ENCODE measurements around the gene NUP37. TPM values are rescaled to one million over a fixed set of nuclear protein-coding genes. Genes with fewer than 3 reads are reported as not detected.
"Not testable (repeated sequence)": the region's sequence is repeated elsewhere in the genome, so short reads cannot be mapped to it uniquely, and the experiment has no call there.

NUP37 gene
- total RNA-seq, 1 donor from 2014 or later = 44.9 TPM

DNA sequence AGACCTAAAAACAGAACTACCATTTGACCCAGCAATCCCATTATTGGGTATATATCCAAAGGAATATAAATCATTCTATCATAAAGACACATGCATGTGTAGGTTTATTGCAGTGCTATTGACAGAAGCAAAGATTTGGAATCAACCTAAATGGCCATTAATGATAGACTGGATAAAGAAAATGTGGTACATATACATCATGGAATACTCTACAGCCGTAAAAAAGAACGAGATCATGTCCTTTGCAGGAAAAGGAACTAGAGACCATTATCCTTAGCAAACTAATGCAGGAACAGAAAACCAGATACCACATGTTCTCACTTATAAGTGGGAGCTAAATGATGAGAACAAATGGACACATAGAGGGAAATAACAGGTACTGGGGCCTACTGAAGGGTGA, 11.5 kb upstream of the NUP37 start:
- H3K4me3 Mint-ChIP-seq; H3K27ac Mint-ChIP-seq (ENCODE audit: unreplicated experiment); H3K27me3 Mint-ChIP-seq (ENCODE audit: low read depth); H3K4me1 Mint-ChIP-seq; DNase-seq (ENCODE audit: low read depth, low spot score): not testable (repeated sequence)
- peaks cover 12% of the 10 kb centered on the region for H3K9me3 Mint-ChIP-seq
- peaks cover 54% of the 10 kb centered on the region for H3K36me3 Mint-ChIP-seq (ENCODE audit: low read depth)

DNA sequence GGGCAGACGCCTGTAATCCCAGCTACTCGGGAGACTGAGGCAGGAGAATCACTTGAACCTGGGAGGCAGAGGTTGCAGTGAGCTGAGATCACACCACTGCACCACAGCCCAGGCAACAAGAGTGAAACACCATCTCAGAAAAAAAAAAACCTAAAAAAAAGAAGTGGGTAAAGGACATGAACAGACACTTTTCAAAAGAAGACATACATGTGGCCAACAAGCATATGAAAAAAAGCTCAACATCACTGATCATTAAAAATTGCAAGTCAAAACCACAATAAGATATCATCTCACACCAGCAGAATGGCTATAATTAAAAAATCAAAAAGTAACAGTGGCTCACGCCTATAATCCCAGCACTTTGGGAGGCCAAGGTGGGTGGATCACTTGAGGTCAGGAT, 10.8 kb upstream of the NUP37 start:
- H3K4me3 Mint-ChIP-seq; DNase-seq (ENCODE audit: low read depth, low spot score); H3K27ac Mint-ChIP-seq (ENCODE audit: unreplicated experiment); H3K4me1 Mint-ChIP-seq; H3K27me3 Mint-ChIP-seq (ENCODE audit: low read depth): not testable (repeated sequence)
- H3K36me3 Mint-ChIP-seq (ENCODE audit: low read depth) = peaks cover 54% of the 10 kb centered on the region
- peaks cover 12% of the 10 kb centered on the region for H3K9me3 Mint-ChIP-seq

GRCh38 chr12:102121328-102121727, 1.4 kb upstream of the NUP37 start:
- H3K27me3 Mint-ChIP-seq (ENCODE audit: low read depth); H3K9me3 Mint-ChIP-seq; H3K27ac Mint-ChIP-seq (ENCODE audit: unreplicated experiment); DNase-seq (ENCODE audit: low read depth, low spot score): not testable (repeated sequence)
- Mint-ChIP-seq H3K36me3 (ENCODE audit: low read depth) (peaks cover 13% of the 10 kb centered on the region), H3K4me3 (peak overlapping the region; percentile 98), H3K4me1 (peaks cover 25% of the 10 kb centered on the region)

DNA sequence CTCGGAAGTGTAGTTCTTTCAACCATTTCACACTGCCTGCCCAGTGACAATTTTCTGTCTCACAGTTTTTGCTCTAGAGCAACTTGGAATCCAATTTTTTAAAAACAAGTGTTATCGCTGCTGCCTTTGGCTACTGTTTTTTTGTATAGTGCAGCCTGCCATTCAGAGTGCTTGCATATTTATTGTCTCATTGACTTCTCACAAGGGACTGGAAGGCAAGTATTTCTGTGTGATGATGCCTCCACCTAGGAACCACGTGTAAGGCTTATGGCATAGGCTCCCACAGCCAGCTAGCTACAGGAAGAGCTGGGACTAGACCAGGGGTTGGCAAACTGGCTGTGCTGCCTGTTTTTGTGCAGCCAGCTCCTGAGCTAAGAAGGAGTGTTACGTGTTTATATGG, 972 bp upstream of the NUP37 start:
- H3K4me1 Mint-ChIP-seq = peaks cover 25% of the 10 kb centered on the region
- no peaks in the 10 kb centered on the region for H3K27me3 Mint-ChIP-seq (ENCODE audit: low read depth)
- H3K27ac Mint-ChIP-seq (ENCODE audit: unreplicated experiment) = peak overlapping the region; percentile 91
- peak overlapping the region; percentile 98 for H3K4me3 Mint-ChIP-seq
- no peak for DNase-seq (ENCODE audit: low read depth, low spot score)
- no peaks in the 10 kb centered on the region for H3K9me3 Mint-ChIP-seq
- TF ChIP-seq, protein P1, sequence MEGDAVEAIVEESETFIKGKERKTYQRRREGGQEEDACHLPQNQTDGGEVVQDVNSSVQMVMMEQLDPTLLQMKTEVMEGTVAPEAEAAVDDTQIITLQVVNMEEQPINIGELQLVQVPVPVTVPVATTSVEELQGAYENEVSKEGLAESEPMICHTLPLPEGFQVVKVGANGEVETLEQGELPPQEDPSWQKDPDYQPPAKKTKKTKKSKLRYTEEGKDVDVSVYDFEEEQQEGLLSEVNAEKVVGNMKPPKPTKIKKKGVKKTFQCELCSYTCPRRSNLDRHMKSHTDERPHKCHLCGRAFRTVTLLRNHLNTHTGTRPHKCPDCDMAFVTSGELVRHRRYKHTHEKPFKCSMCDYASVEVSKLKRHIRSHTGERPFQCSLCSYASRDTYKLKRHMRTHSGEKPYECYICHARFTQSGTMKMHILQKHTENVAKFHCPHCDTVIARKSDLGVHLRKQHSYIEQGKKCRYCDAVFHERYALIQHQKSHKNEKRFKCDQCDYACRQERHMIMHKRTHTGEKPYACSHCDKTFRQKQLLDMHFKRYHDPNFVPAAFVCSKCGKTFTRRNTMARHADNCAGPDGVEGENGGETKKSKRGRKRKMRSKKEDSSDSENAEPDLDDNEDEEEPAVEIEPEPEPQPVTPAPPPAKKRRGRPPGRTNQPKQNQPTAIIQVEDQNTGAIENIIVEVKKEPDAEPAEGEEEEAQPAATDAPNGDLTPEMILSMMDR (conservative IDR thresholded peaks at IDR 0.05) = no peak
- H3K36me3 Mint-ChIP-seq (ENCODE audit: low read depth) = peaks cover 11% of the 10 kb centered on the region

- Mint-ChIP-seq H3K36me3 (ENCODE audit: low read depth) (peaks cover 7% of the 10 kb centered on the region), H3K27ac (ENCODE audit: unreplicated experiment) (peak overlapping the region; percentile 91), H3K27me3 (ENCODE audit: low read depth) (no peaks in the 10 kb centered on the region), H3K4me1 (peaks cover 25% of the 10 kb centered on the region), H3K9me3 (no peaks in the 10 kb centered on the region), H3K4me3 (peak overlapping the region; percentile 98)
- DNase-seq (ENCODE audit: low read depth, low spot score) = no peak
- TF ChIP-seq, protein P1 (conservative IDR thresholded peaks at IDR 0.05) = no peak
Observed at GRCh38 chr12:102120564-102120873, 605 bp upstream of the NUP37 start.

GRCh38 chr12:102118874-102119273, 1.0 kb downstream of the NUP37 start:
- H3K4me1 Mint-ChIP-seq = peaks cover 25% of the 10 kb centered on the region
- no peak overlapping the region for H3K27ac Mint-ChIP-seq (ENCODE audit: unreplicated experiment)
- H3K4me3 Mint-ChIP-seq = peak overlapping the region; percentile 98
- H3K9me3 Mint-ChIP-seq = no peaks in the 10 kb centered on the region
- no peaks in the 10 kb centered on the region for H3K36me3 Mint-ChIP-seq (ENCODE audit: low read depth)
- DNase-seq (ENCODE audit: low read depth, low spot score) = no peak
- TF ChIP-seq, protein P1 (conservative IDR thresholded peaks at IDR 0.05) = no peak
- H3K27me3 Mint-ChIP-seq (ENCODE audit: low read depth) = no peaks in the 10 kb centered on the region

DNA sequence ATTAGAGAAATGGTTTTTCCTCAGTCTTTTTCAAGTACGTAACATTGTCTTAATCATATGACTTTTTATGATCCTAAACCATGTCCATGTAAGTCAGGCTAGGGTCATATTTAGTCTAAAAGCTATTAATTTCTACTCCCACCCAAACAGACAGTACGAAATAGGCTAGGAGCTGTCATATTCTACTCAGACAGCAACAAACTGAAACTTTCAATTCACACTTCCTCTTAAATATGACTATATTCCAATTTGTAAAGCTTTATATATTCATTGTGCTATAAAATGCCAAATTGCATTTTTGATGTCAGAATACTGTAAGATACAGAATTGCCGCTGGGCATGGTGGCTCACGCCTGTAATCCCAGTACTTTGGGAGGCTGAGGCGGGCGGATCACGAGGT, 3.5 kb downstream of the NUP37 start:
- H3K4me3 Mint-ChIP-seq = peak overlapping the region; percentile 45
- H3K4me1 Mint-ChIP-seq = peaks cover 14% of the 10 kb centered on the region
- DNase-seq (ENCODE audit: low read depth, low spot score) = no peak
- TF ChIP-seq, protein P1 (conservative IDR thresholded peaks at IDR 0.05) = no peak
- no peak overlapping the region for H3K27ac Mint-ChIP-seq (ENCODE audit: unreplicated experiment)
- H3K27me3 Mint-ChIP-seq (ENCODE audit: low read depth) = no peaks in the 10 kb centered on the region
- peaks cover 3% of the 10 kb centered on the region for H3K36me3 Mint-ChIP-seq (ENCODE audit: low read depth)
- H3K9me3 Mint-ChIP-seq = no peaks in the 10 kb centered on the region

Measured in neural crest cell (in vitro differentiated cells).